PC-9 (cell line): ENCODE data around the gene ZRANB1. TPM values are rescaled to one million over a fixed set of nuclear protein-coding genes. Genes with fewer than 3 reads are reported as not detected.

Experiments used
- BruUV-seq: library from RNA; stranded (reverse); fragments of 400-500 nt; replicated peaks from 2 replicates; lab custom pipeline; 2021; lab: Mats Ljungman, UMichigan
- CTCF ChIA-PET: fragments of 300-600 bp; sonication (Branson Sonifier 250); formaldehyde crosslinking; loops from one replicate; lab custom pipeline; 2022; ENCODE audit warnings: antibody characterized with exemption; lab: Charles Lee
- POLR2A ChIA-PET: fragments of 300-600 bp; sonication (Branson Sonifier 250); formaldehyde crosslinking; loops from one replicate; lab custom pipeline; 2022; ENCODE audit warnings: antibody characterized with exemption; ENCODE audit not compliant: unreplicated experiment; lab: Charles Lee
- DNase-seq, 2 experiments: peaks; one replicate each; pipeline versions ENCODE4 v3.0.0 to v3.0.0-alpha.2; 2015 to 2022; ENCODE audit warnings: mixed read lengths in 1 of 2
- H2AFZ ChIP-seq: fragments of 200-600 bp; sonication (generic); 2 replicates; pipeline ENCODE4 v1.8.1; 2017; ENCODE audit warnings: antibody characterized with exemption
- H3F3A ChIP-seq: fragments of 200-600 bp; sonication (generic); 2 replicates; pipeline ENCODE4 v1.8.1; 2017; ENCODE audit warnings: antibody characterized with exemption, mild to moderate bottlenecking, low read depth; ENCODE audit not compliant: insufficient read depth
- H3K27ac ChIP-seq: fragments of 200-600 bp; sonication (generic); 2 replicates; pipeline ENCODE4 v1.6.1; 2016; ENCODE audit warnings: mixed run types
- H3K27me3 ChIP-seq: fragments of 200-600 bp; sonication (generic); 2 replicates; pipeline ENCODE4 v1.6.1; 2016; ENCODE audit warnings: low read depth, mixed run types; ENCODE audit not compliant: insufficient read depth
- H3K36me3 ChIP-seq: fragments of 200-600 bp; sonication (generic); 2 replicates; pipeline ENCODE4 v1.6.1; 2016; ENCODE audit warnings: low read depth, mixed run types
- H3K4me1 ChIP-seq: fragments of 200-600 bp; sonication (generic); replicated peaks from 2 replicates; pipeline ENCODE4 v1.6.1; 2016; ENCODE audit warnings: mixed run types; ENCODE audit not compliant: insufficient read depth
- H3K4me2 ChIP-seq: fragments of 200-600 bp; sonication (generic); 2 replicates; pipeline ENCODE4 v1.6.1; 2017; ENCODE audit warnings: mixed run types
- H3K4me3 ChIP-seq: fragments of 200-600 bp; sonication (generic); 2 replicates; pipeline ENCODE4 v1.6.1; 2016; ENCODE audit warnings: mixed run types
- H3K79me2 ChIP-seq: fragments of 200-600 bp; sonication (generic); 2 replicates; pipeline ENCODE4 v1.6.1; 2017; ENCODE audit warnings: low read depth, mixed run types
- H3K9me2 ChIP-seq: fragments of 200-600 bp; sonication (generic); 2 replicates; pipeline ENCODE4 v1.8.1; 2017; ENCODE audit warnings: mild to moderate bottlenecking; ENCODE audit not compliant: insufficient read depth
- H3K9me3 ChIP-seq: fragments of 200-600 bp; sonication (generic); 2 replicates; pipeline ENCODE4 v1.8.1; 2016; ENCODE audit warnings: low read depth; ENCODE audit not compliant: insufficient read depth
- H4K20me1 ChIP-seq: fragments of 200-600 bp; sonication (generic); 2 replicates; pipeline ENCODE4 v1.8.1; 2017; ENCODE audit not compliant: insufficient read depth
- CTCF ChIP-seq: fragments of 200-600 bp; sonication (generic); conservative IDR thresholded peaks from 2 replicates; pipeline ENCODE4 v1.6.1; 2017; ENCODE audit warnings: mixed run types, antibody characterized with exemption, mild to moderate bottlenecking, moderate library complexity
- EZH2 ChIP-seq: fragments of 200-600 bp; sonication (generic); IDR thresholded peaks from 2 replicates; pipeline ENCODE4 v1.8.0; 2017; ENCODE audit warnings: antibody characterized with exemption, low read depth
- intact Hi-C: fragments of 100-400 bp; cut with micrococcal nuclease; formaldehyde crosslinking; loops from one replicate; pipeline ENCODE4 v1.10.0; 2022; ENCODE audit not compliant: unreplicated experiment
- total RNA-seq: library from RNA; stranded (reverse); gene quantifications from 2 replicates; pipeline ENCODE4 v1.2.3, GENCODE V29; 2021

ZRANB1 gene
- total RNA-seq, 1 experiment from 2014 or later: 10.9 TPM

DNA sequence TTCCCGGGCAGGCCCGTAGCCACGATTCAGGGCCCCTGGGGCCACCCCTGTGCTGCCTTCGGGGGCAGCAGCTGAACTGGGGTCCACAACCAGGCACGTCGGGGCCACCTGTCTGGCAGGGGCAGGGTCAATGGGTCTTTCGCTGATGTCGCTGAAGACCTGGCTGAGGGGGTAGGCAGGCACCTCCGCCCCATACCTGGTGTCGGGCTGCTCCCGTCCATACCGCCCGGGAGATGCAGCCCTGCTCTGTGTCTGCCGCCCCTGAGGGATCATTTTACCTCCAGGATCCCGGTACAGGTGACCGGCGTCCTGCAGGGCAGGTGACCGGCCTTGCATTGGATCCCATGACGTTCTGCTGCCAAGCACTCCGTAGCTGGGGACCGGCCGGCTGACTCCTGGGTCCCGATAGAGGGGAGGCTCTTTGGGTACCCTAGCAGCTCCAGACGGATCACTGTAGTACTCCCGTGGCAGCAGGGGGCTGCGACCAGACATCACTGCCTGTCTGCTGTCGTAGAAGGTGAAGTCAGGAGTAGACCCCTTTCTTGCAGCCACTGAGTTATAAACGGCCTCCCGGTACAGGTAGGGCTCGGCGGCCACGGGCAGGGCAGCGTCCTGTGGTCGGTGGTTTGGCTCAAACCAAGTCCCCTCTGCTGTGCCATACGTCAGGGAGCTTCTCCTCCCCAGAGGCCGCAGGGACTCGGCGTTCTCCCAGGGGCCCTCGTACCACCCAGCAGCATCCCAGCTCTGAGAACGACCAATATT is 85.2 kb downstream of the ZRANB1 start:
- Histone ChIP-seq H3K9me3 (no peaks in the 10 kb centered on the region), H3K27me3 (no peaks in the 10 kb centered on the region), H3F3A (no peaks in the 10 kb centered on the region), H3K4me2 (no peak overlapping the region), H3K36me3 (no peaks in the 10 kb centered on the region), H3K4me3 (no peak overlapping the region), H2AFZ (no peak overlapping the region), H3K9me2 (no peaks in the 10 kb centered on the region), H3K27ac (no peak overlapping the region), H3K4me1 (no peaks in the 10 kb centered on the region), H4K20me1 (no peaks in the 10 kb centered on the region; the same call in 1 of the 2 replicates), H3K79me2 (peaks cover 40% of the 10 kb centered on the region)
- DNase-seq: no peak
- ChIA-PET CTCF (no interaction called here), POLR2A (no interaction called here)
- intact Hi-C loops: no loop called here
- TF ChIP-seq EZH2 (no peak), CTCF (no peak)
- no TSS peak for BruUV-seq

- no peak for DNase-seq
- no peaks in the 10 kb centered on the region; the same call in 1 of the 2 replicates for H4K20me1 ChIP-seq
- H3K4me1 ChIP-seq: no peaks in the 10 kb centered on the region
- H3K27ac ChIP-seq: no peak overlapping the region
- H3K4me2 ChIP-seq: no peak overlapping the region
- H3K9me3 ChIP-seq: no peaks in the 10 kb centered on the region
- CTCF ChIA-PET: no interaction called here
- TF ChIP-seq CTCF: no peak
- TF ChIP-seq EZH2: no peak
- no peaks in the 10 kb centered on the region for H3F3A ChIP-seq
- no peak overlapping the region for H3K4me3 ChIP-seq
- POLR2A ChIA-PET: no interaction called here
- BruUV-seq: no TSS peak
- H3K27me3 ChIP-seq: no peaks in the 10 kb centered on the region
- no peaks in the 10 kb centered on the region for H3K9me2 ChIP-seq
- intact Hi-C loops: no loop called here
- H3K79me2 ChIP-seq: peaks cover 46% of the 10 kb centered on the region
- no peak overlapping the region for H2AFZ ChIP-seq
- no peaks in the 10 kb centered on the region for H3K36me3 ChIP-seq
Observed at GRCh38 chr10:125027871-125028869, 86.2 kb downstream of the ZRANB1 start.

DNA sequence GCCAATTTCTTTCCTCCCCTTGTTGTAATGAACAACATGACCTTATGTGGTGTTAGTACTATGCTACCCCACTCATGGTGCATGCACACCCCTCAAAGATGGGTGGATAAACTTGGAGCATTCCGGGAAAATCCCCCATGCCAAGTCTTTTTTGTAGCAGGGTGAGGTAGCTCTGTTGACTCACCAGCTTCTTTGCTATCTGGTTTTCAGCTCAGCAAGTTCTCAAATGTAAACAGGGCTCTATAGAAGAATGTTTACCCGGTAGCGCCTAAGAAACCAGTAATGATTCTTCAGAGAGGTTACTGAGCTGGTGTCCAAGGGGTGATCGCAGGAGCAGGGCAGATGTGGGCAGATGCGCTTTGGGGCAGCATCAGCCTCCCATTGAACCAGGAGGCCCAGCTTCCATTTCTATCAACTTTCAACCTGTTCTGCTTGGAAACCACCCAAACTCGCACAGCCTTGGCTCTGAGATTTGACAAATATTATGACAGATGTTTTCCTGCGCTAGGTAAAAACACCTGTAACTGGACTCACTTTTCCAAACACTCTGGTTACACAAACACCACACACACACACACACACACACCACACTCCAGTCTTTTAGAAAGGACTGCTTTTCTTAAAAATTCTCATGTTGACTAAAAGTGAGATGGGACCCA is 87.8 kb downstream of the ZRANB1 start:
- no peak for TF ChIP-seq CTCF
- TF ChIP-seq EZH2: no peak
- Histone ChIP-seq H3K4me3 (no peak overlapping the region), H3K4me1 (no peaks in the 10 kb centered on the region), H3K79me2 (peaks cover 57% of the 10 kb centered on the region), H3K27me3 (no peaks in the 10 kb centered on the region), H3F3A (no peaks in the 10 kb centered on the region), H3K36me3 (no peaks in the 10 kb centered on the region), H3K9me3 (no peaks in the 10 kb centered on the region), H3K9me2 (no peaks in the 10 kb centered on the region), H3K4me2 (no peak overlapping the region), H3K27ac (no peak overlapping the region), H2AFZ (no peak overlapping the region), H4K20me1 (no peaks in the 10 kb centered on the region; the same call in 1 of the 2 replicates)
- intact Hi-C loops: no loop called here
- no TSS peak for BruUV-seq
- ChIA-PET CTCF (no interaction called here), POLR2A (no interaction called here)
- no peak for DNase-seq
